Ishikawa (cell line): ENCODE results near the gene C1orf198.

Experiments used
- CEBPB ChIP-seq: IDR thresholded peaks from 2 replicates; pipeline ENCODE4 v1.6.1; 2012
- CREB1 ChIP-seq: IDR thresholded peaks from 2 replicates; pipeline ENCODE4 v1.6.1; 2012; ENCODE audit warnings: low read depth
- EGR1 ChIP-seq: IDR thresholded peaks from 2 replicates; pipeline ENCODE4 v1.6.1; 2012
- EP300 ChIP-seq: IDR thresholded peaks from 2 replicates; pipeline ENCODE4 v1.6.1; 2012; ENCODE audit warnings: borderline replicate concordance
- FOXM1 ChIP-seq: IDR thresholded peaks from 2 replicates; pipeline ENCODE4 v1.6.1; 2012; ENCODE audit warnings: low read depth, borderline replicate concordance
- MAX ChIP-seq: IDR thresholded peaks from 2 replicates; pipeline ENCODE4 v1.6.1; 2012
- NFIC ChIP-seq: IDR thresholded peaks from 2 replicates; pipeline ENCODE4 v1.6.1; 2012
- RAD21 ChIP-seq: IDR thresholded peaks from 2 replicates; pipeline ENCODE4 v1.6.1; 2012; ENCODE audit warnings: low read depth
- REST ChIP-seq: IDR thresholded peaks from 2 replicates; pipeline ENCODE4 v1.6.1; 2012; ENCODE audit warnings: low read depth, mild to moderate bottlenecking
- TAF1 ChIP-seq: IDR thresholded peaks from 2 replicates; pipeline ENCODE4 v1.6.1; 2012; ENCODE audit warnings: low read depth, mild to moderate bottlenecking
- TCF12 ChIP-seq: IDR thresholded peaks from 2 replicates; pipeline ENCODE4 v1.6.1; 2012; ENCODE audit warnings: low read depth
- TEAD4 ChIP-seq: IDR thresholded peaks from 2 replicates; pipeline ENCODE4 v1.6.1; 2012
- USF1 ChIP-seq: IDR thresholded peaks from 2 replicates; pipeline ENCODE4 v1.6.1; 2012
- YY1 ChIP-seq: IDR thresholded peaks from 2 replicates; pipeline ENCODE4 v1.6.1; 2012; ENCODE audit warnings: low read depth
- ZBTB7A ChIP-seq: IDR thresholded peaks from 2 replicates; pipeline ENCODE4 v1.6.1; 2012; ENCODE audit warnings: low read depth

Gene C1orf198

GRCh38 chr1:230842801-230843200 is 25.5 kb downstream of the C1orf198 start:
- TF ChIP-seq ZBTB7A (no peak), FOXM1 (no peak), TEAD4 (no peak), MAX (no peak), EP300 (no peak), CEBPB (no peak), YY1 (no peak), REST (no peak), TCF12 (no peak)

GRCh38 chr1:230839173-230839572 is 29.1 kb downstream of the C1orf198 start:
- TF ChIP-seq CREB1 (no peak), TEAD4 (no peak), YY1 (no peak), EGR1 (no peak), RAD21 (no peak), TCF12 (no peak), CEBPB (no peak), USF1 (no peak), FOXM1 (no peak), MAX (no peak)

GRCh38 chr1:230836793-230837192 is 31.5 kb downstream of the C1orf198 start:
- TF ChIP-seq EGR1 (no peak), TAF1 (no peak), CEBPB (no peak), CREB1 (no peak), MAX (no peak), TEAD4 (no peak), TCF12 (no peak), FOXM1 (no peak), REST (no peak), NFIC (no peak), USF1 (no peak), ZBTB7A (no peak), YY1 (no peak), EP300 (no peak), RAD21 (no peak)

- TF ChIP-seq YY1 (no peak), MAX (no peak), REST (no peak), RAD21 (no peak), CEBPB (no peak), ZBTB7A (no peak), NFIC (no peak), EGR1 (no peak), TCF12 (no peak), TEAD4 (no peak), USF1 (no peak), TAF1 (no peak), EP300 (no peak)
Measured at GRCh38 chr1:230836347-230836746, 32.0 kb downstream of the C1orf198 start.
